Neuronal stem cell (in vitro differentiated cells): Measurements from ENCODE around the gene FER.
"Not testable (repeated sequence)": the region's sequence is repeated elsewhere in the genome, so short reads cannot be mapped to it uniquely, and the experiment has no call there.

Experiments used
- DNase-seq: peaks from one replicate; pipeline ENCODE4 v3.0.0-alpha.2; 2013; ENCODE audit warnings: low spot score
- H2AFZ ChIP-seq: one replicate; pipeline ENCODE4 v1.6.1; 2013; ENCODE audit warnings: mild to moderate bottlenecking, low read length, inconsistent platforms
- H2AK5ac ChIP-seq: 2 replicates; pipeline ENCODE4 v1.6.1; 2013; ENCODE audit warnings: low read depth, mild to moderate bottlenecking, inconsistent platforms, low read length, moderate library complexity, mixed read lengths
- H2BK120ac ChIP-seq: 2 replicates; pipeline ENCODE4 v1.6.1; 2013; ENCODE audit warnings: low read depth, mild to moderate bottlenecking, inconsistent platforms, low read length, moderate library complexity, mixed read lengths
- H2BK12ac ChIP-seq: one replicate; pipeline ENCODE4 v1.6.1; 2013; ENCODE audit warnings: low read length, inconsistent platforms
- H2BK15ac ChIP-seq: 2 replicates; pipeline ENCODE4 v1.6.1; 2013; ENCODE audit warnings: mild to moderate bottlenecking, low read length, inconsistent platforms, mixed read lengths
- H2BK5ac ChIP-seq: one replicate; pipeline ENCODE4 v1.6.1; 2013; ENCODE audit warnings: inconsistent platforms, mild to moderate bottlenecking, low read length, moderate library complexity
- H3K14ac ChIP-seq: one replicate; pipeline ENCODE4 v1.6.1; 2013; ENCODE audit warnings: low read length, inconsistent platforms
- H3K18ac ChIP-seq: 2 replicates; pipeline ENCODE4 v1.6.1; 2013; ENCODE audit warnings: low read length, inconsistent platforms
- H3K23ac ChIP-seq: 2 replicates; pipeline ENCODE4 v1.6.1; 2013; ENCODE audit warnings: low read depth, mild to moderate bottlenecking, mixed read lengths, low read length, inconsistent platforms; ENCODE audit not compliant: poor library complexity
- H3K27ac ChIP-seq: replicated peaks from 3 replicates; pipeline ENCODE4 v1.5.1; 2013; ENCODE audit warnings: low read length, inconsistent platforms
- H3K27me3 ChIP-seq, 3 experiments: 2 replicates each; pipeline ENCODE4 v1.6.1; 2013; ENCODE audit warnings: low read length in 3 of 3, mild to moderate bottlenecking in 2 of 3, inconsistent platforms in 1 of 3, low read depth in 1 of 3, mixed read lengths in 1 of 3, moderate library complexity in 1 of 3; ENCODE audit not compliant: control insufficient read depth in 3 of 3, insufficient read depth in 3 of 3
- H3K36me3 ChIP-seq, 2 donors: replicated peaks in 1 of 2; 2 replicates each; pipeline ENCODE4 v1.6.1; 2013; ENCODE audit warnings: low read length in 2 of 2; ENCODE audit not compliant: control insufficient read depth in 2 of 2, insufficient read depth in 2 of 2
- H3K4ac ChIP-seq: 2 replicates; pipeline ENCODE4 v1.6.1; 2013; ENCODE audit warnings: inconsistent platforms, mild to moderate bottlenecking, low read length, moderate library complexity
- H3K4me1 ChIP-seq, 2 donors: 1 replicate in 1 of 2; 2 replicates in 1 of 2; pipeline ENCODE4 v1.6.1; 2013; ENCODE audit warnings: low read length in 2 of 2, low read depth in 1 of 2; ENCODE audit not compliant: control insufficient read depth in 2 of 2, insufficient read depth in 1 of 2
- H3K4me2 ChIP-seq: one replicate; pipeline ENCODE4 v1.6.1; 2013; ENCODE audit warnings: mild to moderate bottlenecking, low read length, inconsistent platforms; ENCODE audit not compliant: insufficient read depth, poor library complexity, severe bottlenecking
- H3K4me3 ChIP-seq, 2 donors: 2 replicates each; pipeline ENCODE4 v1.5.1; 2013; ENCODE audit warnings: low read length in 2 of 2, mild to moderate bottlenecking in 2 of 2, inconsistent platforms in 1 of 2, moderate library complexity in 1 of 2
- H3K79me1 ChIP-seq: one replicate; pipeline ENCODE4 v1.6.1; 2013; ENCODE audit warnings: low read depth, mild to moderate bottlenecking, inconsistent platforms, low read length, moderate library complexity
- H3K9ac ChIP-seq: one replicate; pipeline ENCODE4 v1.6.1; 2013; ENCODE audit warnings: mild to moderate bottlenecking, low read depth, low read length, inconsistent platforms; ENCODE audit not compliant: poor library complexity
- H3K9me3 ChIP-seq, 2 donors: replicated peaks in 1 of 2; 2 replicates each; pipeline versions ENCODE3 to v1.6.1; 2013; ENCODE audit warnings: low read length in 2 of 2, mild to moderate bottlenecking in 2 of 2, inconsistent platforms in 1 of 2, low read depth in 1 of 2, mixed read lengths in 1 of 2, moderate library complexity in 1 of 2; ENCODE audit not compliant: control insufficient read depth in 2 of 2, insufficient read depth in 1 of 2
- H4K8ac ChIP-seq: one replicate; pipeline ENCODE4 v1.6.1; 2013; ENCODE audit warnings: low read depth, mild to moderate bottlenecking, inconsistent platforms, low read length, moderate library complexity
- H4K91ac ChIP-seq: one replicate; pipeline ENCODE4 v1.6.1; 2013; ENCODE audit warnings: low read length, low read depth, mild to moderate bottlenecking, inconsistent platforms; ENCODE audit not compliant: poor library complexity
- WGBS, 2 donors: extraction: QIAGEN DNeasy Blood & Tissue Kit; methylation state at CpG; one replicate each; pipeline ENCODE4 v1.1.7; 2013; ENCODE audit warnings: missing lambda C conversion rate in 2 of 2, mixed read lengths in 1 of 2; ENCODE audit not compliant: insufficient read length in 2 of 2, insufficient replicate concordance in 1 of 2; ENCODE audit errors: extremely low coverage in 2 of 2; 5-methylcytosine and 5-hydroxymethylcytosine counted together

FER gene

GRCh38 chr5:109052216-109052615 is 304.5 kb downstream of the FER start:
- H3K18ac ChIP-seq, H3K9ac ChIP-seq, H3K14ac ChIP-seq, H2BK5ac ChIP-seq, H3K4ac ChIP-seq, H2AFZ ChIP-seq, H3K79me1 ChIP-seq, H2AK5ac ChIP-seq, H3K4me2 ChIP-seq, DNase-seq, H3K4me3 ChIP-seq, H4K91ac ChIP-seq, H3K9me3 ChIP-seq, H3K27ac ChIP-seq, H2BK120ac ChIP-seq, H4K8ac ChIP-seq, H3K4me1 ChIP-seq, H3K23ac ChIP-seq, H2BK15ac ChIP-seq, H3K27me3 ChIP-seq, H2BK12ac ChIP-seq, H3K36me3 ChIP-seq: not testable (repeated sequence)
- no CpG with 5 or more reads among the region's 5 CpGs for WGBS, 2 donors

- no peak overlapping the region for H2BK12ac ChIP-seq
- H3K23ac ChIP-seq: no peak overlapping the region
- H3K27me3 ChIP-seq: no peaks in the 10 kb centered on the region
- H2AK5ac ChIP-seq: no peak overlapping the region
- no CpG with 5 or more reads among the region's 4 CpGs for WGBS, 2 donors
- no peaks in the 10 kb centered on the region for H3K9me3 ChIP-seq
- DNase-seq: no peak
- no peaks in the 10 kb centered on the region for H3K4me1 ChIP-seq
- no peak overlapping the region for H4K91ac ChIP-seq
- no peak overlapping the region for H3K18ac ChIP-seq
- H3K4me2 ChIP-seq: no peak overlapping the region
- no peak overlapping the region for H2BK5ac ChIP-seq
- peaks cover 0 to 6% of the 10 kb centered on the region in 2 donors for H3K36me3 ChIP-seq
- no peak overlapping the region for H2AFZ ChIP-seq
- no peak overlapping the region for H3K9ac ChIP-seq
- no peaks in the 10 kb centered on the region for H3K79me1 ChIP-seq
- no peak overlapping the region for H3K14ac ChIP-seq
- H3K27ac ChIP-seq: no peak overlapping the region
- H2BK15ac ChIP-seq: no peak overlapping the region
- H3K4ac ChIP-seq: no peak overlapping the region
- H2BK120ac ChIP-seq: no peak overlapping the region
- no peak overlapping the region for H3K4me3 ChIP-seq
- H4K8ac ChIP-seq: no peak overlapping the region
These were observed 306.3 kb downstream of the FER start for GRCh38 chr5:109053995-109054417.

- H2BK15ac ChIP-seq: no peak overlapping the region
- DNase-seq: no peak
- no peak overlapping the region for H2BK12ac ChIP-seq
- no peak overlapping the region for H2BK120ac ChIP-seq
- no peak overlapping the region for H3K18ac ChIP-seq
- H3K14ac ChIP-seq: no peak overlapping the region
- H2BK5ac ChIP-seq: no peak overlapping the region
- no peak overlapping the region for H2AK5ac ChIP-seq
- H3K4me2 ChIP-seq: no peak overlapping the region
- H3K27ac ChIP-seq: no peak overlapping the region
- H3K79me1 ChIP-seq: no peaks in the 10 kb centered on the region
- H3K9ac ChIP-seq: no peak overlapping the region
- H3K36me3 ChIP-seq: no peaks in the 10 kb centered on the region
- H4K8ac ChIP-seq: no peak overlapping the region
- H3K4me1 ChIP-seq: no peaks in the 10 kb centered on the region
- WGBS, 2 donors: no CpG with 5 or more reads among the region's 7 CpGs
- H3K27me3 ChIP-seq: no peaks in the 10 kb centered on the region
- H4K91ac ChIP-seq: no peak overlapping the region
- no peak overlapping the region for H2AFZ ChIP-seq
- no peak overlapping the region for H3K4me3 ChIP-seq
- no peak overlapping the region for H3K23ac ChIP-seq
- H3K9me3 ChIP-seq: no peaks in the 10 kb centered on the region
- H3K4ac ChIP-seq: no peak overlapping the region
These were observed 312.8 kb downstream of the FER start for GRCh38 chr5:109060378-109061025.

GRCh38 chr5:109062664-109063063 is 315.0 kb downstream of the FER start:
- H4K8ac ChIP-seq: no peak overlapping the region
- no peak overlapping the region for H2AFZ ChIP-seq
- no peak overlapping the region for H2BK15ac ChIP-seq
- H3K9me3 ChIP-seq: no peaks in the 10 kb centered on the region
- no peak overlapping the region for H2AK5ac ChIP-seq
- DNase-seq: no peak
- H2BK5ac ChIP-seq: no peak overlapping the region
- no peaks in the 10 kb centered on the region for H3K36me3 ChIP-seq
- no peak overlapping the region for H2BK12ac ChIP-seq
- H3K4me1 ChIP-seq: no peaks in the 10 kb centered on the region
- H3K27ac ChIP-seq: no peak overlapping the region
- no peak overlapping the region for H3K4ac ChIP-seq
- no peaks in the 10 kb centered on the region for H3K27me3 ChIP-seq
- H4K91ac ChIP-seq: no peak overlapping the region
- no peak overlapping the region for H3K9ac ChIP-seq
- H3K23ac ChIP-seq: no peak overlapping the region
- H2BK120ac ChIP-seq: no peak overlapping the region
- no CpG with 5 or more reads among the region's 1 CpG for WGBS, 2 donors
- H3K4me3 ChIP-seq: no peak overlapping the region
- no peaks in the 10 kb centered on the region for H3K79me1 ChIP-seq
- H3K4me2 ChIP-seq: no peak overlapping the region
- H3K14ac ChIP-seq: no peak overlapping the region
- H3K18ac ChIP-seq: no peak overlapping the region
